K562 (cell line): ENCODE data around the gene XPC. TPM values are rescaled to one million over a fixed set of nuclear protein-coding genes. Genes with fewer than 3 reads are reported as not detected.

Source experiments
- FOS ChIP-seq: IDR thresholded peaks from 3 replicates; pipeline ENCODE4 v1.6.1; 2011; ENCODE audit not compliant: insufficient read length; ENCODE audit errors: extremely low read depth
- FOSL1 ChIP-seq: fragments of 200-800 bp; sonication (Bioruptor generic); conservative IDR thresholded peaks from 2 replicates; pipeline ENCODE4 v1.6.1; 2016; ENCODE audit warnings: missing genetic modification characterization, missing compliant biosample characterization
- MCM5 ChIP-seq: fragments of 450-650 bp; IDR thresholded peaks from 2 replicates; pipeline ENCODE4 v1.6.1; 2016; ENCODE audit warnings: low read depth
- PTRF ChIP-seq: fragments of 450-650 bp; IDR thresholded peaks from 2 replicates; pipeline ENCODE4 v1.6.1; 2016; ENCODE audit warnings: mild to moderate bottlenecking, missing genetic modification characterization, missing compliant biosample characterization
- RAD21 ChIP-seq, 2 experiments: fragments of 250-450 bp in 1 of 2; fragments of 450-650 bp in 1 of 2; sonication (Bioruptor Pico) in 1 of 2; formaldehyde crosslinking in 1 of 2; IDR thresholded peaks in 1 of 2; conservative IDR thresholded peaks in 1 of 2; 2 replicates each; pipeline versions ENCODE4 v1.4.0 to v1.8.0; 2020 to 2022; ENCODE audit warnings: mild to moderate bottlenecking in 2 of 2, moderate library complexity in 1 of 2
- SNRNP70 ChIP-seq: fragments of 200-400 bp; formaldehyde crosslinking; optimal IDR thresholded peaks from 2 replicates; pipeline ENCODE3; 2017; ENCODE audit warnings: low read depth, low read length
- ZNF354B ChIP-seq: fragments of 250-450 bp; sonication (Bioruptor Pico); IDR thresholded peaks from 2 replicates; pipeline ENCODE4 v1.4.0; 2020
- polyA plus RNA-seq, 8 experiments: library from polyadenylated mRNA; depleted of rRNA in 4 of 8; stranded (reverse) in 5 of 8; unstranded in 3 of 8; fragments of >200 nt; fragmentation: Nextera tagmentation in 2 of 8; fragmentation: Illumina TruSeq in 1 of 8; extraction: Ambion mirVana in 2 of 8; extraction: Trizol in 1 of 8; gene quantifications; 2 replicates each; pipeline versions ENCODE4 v1.2.1 to v1.2.3, GENCODE V29; 2011 to 2014; ENCODE audit warnings: inconsistent platforms in 1 of 8, missing spikeins in 1 of 8
- total RNA-seq, 7 experiments: library from RNA; depleted of rRNA in 6 of 7; stranded (reverse); fragments of >200 nt in 6 of 7; fragmentation: Illumina TruSeq in 2 of 7; extraction: Trizol in 2 of 7; gene quantifications; 2 replicates each; pipeline versions ENCODE4 v1.2.1 to v1.2.3, GENCODE V29; 2011 to 2021; ENCODE audit warnings: low replicate concordance in 1 of 7
- TF ChIP-seq, protein P1 (sequence below): fragments of 200-600 bp; sonication (generic); IDR thresholded peaks from one replicate; pipeline ENCODE4 v1.6.1; 2012; ENCODE audit warnings: mild to moderate bottlenecking, low read depth, low read length, inconsistent platforms
- TF ChIP-seq, protein P2 (sequence below): fragments of 450-650 bp; IDR thresholded peaks from 2 replicates; pipeline ENCODE4 v1.6.1; 2016; ENCODE audit warnings: mild to moderate bottlenecking
- TF ChIP-seq, protein P3 (sequence below): sonication (generic); formaldehyde crosslinking; IDR thresholded peaks from 2 replicates; pipeline ENCODE4 v1.8.0; 2022; ENCODE audit warnings: mild to moderate bottlenecking, missing genetic modification reagents, borderline replicate concordance

The XPC gene
- total and polyA plus RNA-seq, 9 of the 15 experiments (the other 6 are each of a cell fraction or from before 2014, with no cell fraction given) = 3.8 to 54.7 (median 41.3) TPM

GRCh38 chr3:14124615-14125192, 53.7 kb downstream of the XPC start, which contains the start of the genes CHCHD4 and TMEM43 (continued):
- TF ChIP-seq, protein P1, sequence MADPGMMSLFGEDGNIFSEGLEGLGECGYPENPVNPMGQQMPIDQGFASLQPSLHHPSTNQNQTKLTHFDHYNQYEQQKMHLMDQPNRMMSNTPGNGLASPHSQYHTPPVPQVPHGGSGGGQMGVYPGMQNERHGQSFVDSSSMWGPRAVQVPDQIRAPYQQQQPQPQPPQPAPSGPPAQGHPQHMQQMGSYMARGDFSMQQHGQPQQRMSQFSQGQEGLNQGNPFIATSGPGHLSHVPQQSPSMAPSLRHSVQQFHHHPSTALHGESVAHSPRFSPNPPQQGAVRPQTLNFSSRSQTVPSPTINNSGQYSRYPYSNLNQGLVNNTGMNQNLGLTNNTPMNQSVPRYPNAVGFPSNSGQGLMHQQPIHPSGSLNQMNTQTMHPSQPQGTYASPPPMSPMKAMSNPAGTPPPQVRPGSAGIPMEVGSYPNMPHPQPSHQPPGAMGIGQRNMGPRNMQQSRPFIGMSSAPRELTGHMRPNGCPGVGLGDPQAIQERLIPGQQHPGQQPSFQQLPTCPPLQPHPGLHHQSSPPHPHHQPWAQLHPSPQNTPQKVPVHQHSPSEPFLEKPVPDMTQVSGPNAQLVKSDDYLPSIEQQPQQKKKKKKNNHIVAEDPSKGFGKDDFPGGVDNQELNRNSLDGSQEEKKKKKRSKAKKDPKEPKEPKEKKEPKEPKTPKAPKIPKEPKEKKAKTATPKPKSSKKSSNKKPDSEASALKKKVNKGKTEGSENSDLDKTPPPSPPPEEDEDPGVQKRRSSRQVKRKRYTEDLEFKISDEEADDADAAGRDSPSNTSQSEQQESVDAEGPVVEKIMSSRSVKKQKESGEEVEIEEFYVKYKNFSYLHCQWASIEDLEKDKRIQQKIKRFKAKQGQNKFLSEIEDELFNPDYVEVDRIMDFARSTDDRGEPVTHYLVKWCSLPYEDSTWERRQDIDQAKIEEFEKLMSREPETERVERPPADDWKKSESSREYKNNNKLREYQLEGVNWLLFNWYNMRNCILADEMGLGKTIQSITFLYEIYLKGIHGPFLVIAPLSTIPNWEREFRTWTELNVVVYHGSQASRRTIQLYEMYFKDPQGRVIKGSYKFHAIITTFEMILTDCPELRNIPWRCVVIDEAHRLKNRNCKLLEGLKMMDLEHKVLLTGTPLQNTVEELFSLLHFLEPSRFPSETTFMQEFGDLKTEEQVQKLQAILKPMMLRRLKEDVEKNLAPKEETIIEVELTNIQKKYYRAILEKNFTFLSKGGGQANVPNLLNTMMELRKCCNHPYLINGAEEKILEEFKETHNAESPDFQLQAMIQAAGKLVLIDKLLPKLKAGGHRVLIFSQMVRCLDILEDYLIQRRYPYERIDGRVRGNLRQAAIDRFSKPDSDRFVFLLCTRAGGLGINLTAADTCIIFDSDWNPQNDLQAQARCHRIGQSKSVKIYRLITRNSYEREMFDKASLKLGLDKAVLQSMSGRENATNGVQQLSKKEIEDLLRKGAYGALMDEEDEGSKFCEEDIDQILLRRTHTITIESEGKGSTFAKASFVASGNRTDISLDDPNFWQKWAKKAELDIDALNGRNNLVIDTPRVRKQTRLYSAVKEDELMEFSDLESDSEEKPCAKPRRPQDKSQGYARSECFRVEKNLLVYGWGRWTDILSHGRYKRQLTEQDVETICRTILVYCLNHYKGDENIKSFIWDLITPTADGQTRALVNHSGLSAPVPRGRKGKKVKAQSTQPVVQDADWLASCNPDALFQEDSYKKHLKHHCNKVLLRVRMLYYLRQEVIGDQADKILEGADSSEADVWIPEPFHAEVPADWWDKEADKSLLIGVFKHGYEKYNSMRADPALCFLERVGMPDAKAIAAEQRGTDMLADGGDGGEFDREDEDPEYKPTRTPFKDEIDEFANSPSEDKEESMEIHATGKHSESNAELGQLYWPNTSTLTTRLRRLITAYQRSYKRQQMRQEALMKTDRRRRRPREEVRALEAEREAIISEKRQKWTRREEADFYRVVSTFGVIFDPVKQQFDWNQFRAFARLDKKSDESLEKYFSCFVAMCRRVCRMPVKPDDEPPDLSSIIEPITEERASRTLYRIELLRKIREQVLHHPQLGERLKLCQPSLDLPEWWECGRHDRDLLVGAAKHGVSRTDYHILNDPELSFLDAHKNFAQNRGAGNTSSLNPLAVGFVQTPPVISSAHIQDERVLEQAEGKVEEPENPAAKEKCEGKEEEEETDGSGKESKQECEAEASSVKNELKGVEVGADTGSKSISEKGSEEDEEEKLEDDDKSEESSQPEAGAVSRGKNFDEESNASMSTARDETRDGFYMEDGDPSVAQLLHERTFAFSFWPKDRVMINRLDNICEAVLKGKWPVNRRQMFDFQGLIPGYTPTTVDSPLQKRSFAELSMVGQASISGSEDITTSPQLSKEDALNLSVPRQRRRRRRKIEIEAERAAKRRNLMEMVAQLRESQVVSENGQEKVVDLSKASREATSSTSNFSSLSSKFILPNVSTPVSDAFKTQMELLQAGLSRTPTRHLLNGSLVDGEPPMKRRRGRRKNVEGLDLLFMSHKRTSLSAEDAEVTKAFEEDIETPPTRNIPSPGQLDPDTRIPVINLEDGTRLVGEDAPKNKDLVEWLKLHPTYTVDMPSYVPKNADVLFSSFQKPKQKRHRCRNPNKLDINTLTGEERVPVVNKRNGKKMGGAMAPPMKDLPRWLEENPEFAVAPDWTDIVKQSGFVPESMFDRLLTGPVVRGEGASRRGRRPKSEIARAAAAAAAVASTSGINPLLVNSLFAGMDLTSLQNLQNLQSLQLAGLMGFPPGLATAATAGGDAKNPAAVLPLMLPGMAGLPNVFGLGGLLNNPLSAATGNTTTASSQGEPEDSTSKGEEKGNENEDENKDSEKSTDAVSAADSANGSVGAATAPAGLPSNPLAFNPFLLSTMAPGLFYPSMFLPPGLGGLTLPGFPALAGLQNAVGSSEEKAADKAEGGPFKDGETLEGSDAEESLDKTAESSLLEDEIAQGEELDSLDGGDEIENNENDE = no peak
- TF ChIP-seq MCM5 (no peak), ZNF354B (CRISPR knock-in tag) (no peak), SNRNP70 (no peak), FOSL1 (tag) (no peak), RAD21 (CRISPR knock-in tag; conservative IDR thresholded peaks at IDR 0.05 in 1 of 2, IDR thresholded peaks at IDR 0.05 in 1 of 2) (no peak), PTRF (tag) (no peak), FOS (no peak)
- TF ChIP-seq, protein P2, sequence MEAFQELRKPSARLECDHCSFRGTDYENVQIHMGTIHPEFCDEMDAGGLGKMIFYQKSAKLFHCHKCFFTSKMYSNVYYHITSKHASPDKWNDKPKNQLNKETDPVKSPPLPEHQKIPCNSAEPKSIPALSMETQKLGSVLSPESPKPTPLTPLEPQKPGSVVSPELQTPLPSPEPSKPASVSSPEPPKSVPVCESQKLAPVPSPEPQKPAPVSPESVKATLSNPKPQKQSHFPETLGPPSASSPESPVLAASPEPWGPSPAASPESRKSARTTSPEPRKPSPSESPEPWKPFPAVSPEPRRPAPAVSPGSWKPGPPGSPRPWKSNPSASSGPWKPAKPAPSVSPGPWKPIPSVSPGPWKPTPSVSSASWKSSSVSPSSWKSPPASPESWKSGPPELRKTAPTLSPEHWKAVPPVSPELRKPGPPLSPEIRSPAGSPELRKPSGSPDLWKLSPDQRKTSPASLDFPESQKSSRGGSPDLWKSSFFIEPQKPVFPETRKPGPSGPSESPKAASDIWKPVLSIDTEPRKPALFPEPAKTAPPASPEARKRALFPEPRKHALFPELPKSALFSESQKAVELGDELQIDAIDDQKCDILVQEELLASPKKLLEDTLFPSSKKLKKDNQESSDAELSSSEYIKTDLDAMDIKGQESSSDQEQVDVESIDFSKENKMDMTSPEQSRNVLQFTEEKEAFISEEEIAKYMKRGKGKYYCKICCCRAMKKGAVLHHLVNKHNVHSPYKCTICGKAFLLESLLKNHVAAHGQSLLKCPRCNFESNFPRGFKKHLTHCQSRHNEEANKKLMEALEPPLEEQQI = no peak
- TF ChIP-seq, protein P3, sequence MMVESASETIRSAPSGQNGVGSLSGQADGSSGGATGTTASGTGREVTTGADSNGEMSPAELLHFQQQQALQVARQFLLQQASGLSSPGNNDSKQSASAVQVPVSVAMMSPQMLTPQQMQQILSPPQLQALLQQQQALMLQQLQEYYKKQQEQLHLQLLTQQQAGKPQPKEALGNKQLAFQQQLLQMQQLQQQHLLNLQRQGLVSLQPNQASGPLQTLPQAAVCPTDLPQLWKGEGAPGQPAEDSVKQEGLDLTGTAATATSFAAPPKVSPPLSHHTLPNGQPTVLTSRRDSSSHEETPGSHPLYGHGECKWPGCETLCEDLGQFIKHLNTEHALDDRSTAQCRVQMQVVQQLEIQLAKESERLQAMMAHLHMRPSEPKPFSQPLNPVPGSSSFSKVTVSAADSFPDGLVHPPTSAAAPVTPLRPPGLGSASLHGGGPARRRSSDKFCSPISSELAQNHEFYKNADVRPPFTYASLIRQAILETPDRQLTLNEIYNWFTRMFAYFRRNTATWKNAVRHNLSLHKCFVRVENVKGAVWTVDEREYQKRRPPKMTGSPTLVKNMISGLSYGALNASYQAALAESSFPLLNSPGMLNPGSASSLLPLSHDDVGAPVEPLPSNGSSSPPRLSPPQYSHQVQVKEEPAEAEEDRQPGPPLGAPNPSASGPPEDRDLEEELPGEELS (CRISPR knock-in tag) = no peak; the same call in 1 of the 2 replicates
